PC-9 (cell line): ENCODE results near the gene MSANTD7.

ENCODE experiments used
- EZH2 ChIP-seq: fragments of 200-600 bp; sonication (generic); IDR thresholded peaks from 2 replicates; pipeline ENCODE4 v1.8.0; 2017; ENCODE audit warnings: antibody characterized with exemption, low read depth
- TF ChIP-seq, protein P1 (sequence below): fragments of 200-600 bp; sonication (generic); conservative IDR thresholded peaks from 2 replicates; pipeline ENCODE4 v1.6.1; 2017; ENCODE audit warnings: mixed run types, antibody characterized with exemption, mild to moderate bottlenecking, moderate library complexity

DNA sequence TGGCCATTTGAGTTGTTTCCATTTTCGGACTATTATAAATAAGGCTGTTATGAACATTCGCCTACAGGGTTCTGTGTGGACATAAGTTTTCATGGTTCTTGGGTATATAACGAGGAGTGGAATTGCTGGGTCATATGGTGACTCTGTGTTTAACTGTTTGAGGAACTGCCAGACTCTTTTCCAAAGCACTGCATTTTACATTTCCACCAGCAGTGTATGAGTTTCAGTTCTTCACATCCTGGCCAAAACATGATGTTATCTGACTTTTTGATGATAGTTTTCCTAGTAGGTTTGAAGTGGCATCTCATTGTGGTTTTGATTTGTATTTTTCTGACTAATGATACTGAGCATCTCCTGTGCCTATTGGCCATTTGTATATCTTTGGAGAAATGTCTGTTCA lies 46.0 kb downstream of the MSANTD7 start:
- TF ChIP-seq, protein P1, sequence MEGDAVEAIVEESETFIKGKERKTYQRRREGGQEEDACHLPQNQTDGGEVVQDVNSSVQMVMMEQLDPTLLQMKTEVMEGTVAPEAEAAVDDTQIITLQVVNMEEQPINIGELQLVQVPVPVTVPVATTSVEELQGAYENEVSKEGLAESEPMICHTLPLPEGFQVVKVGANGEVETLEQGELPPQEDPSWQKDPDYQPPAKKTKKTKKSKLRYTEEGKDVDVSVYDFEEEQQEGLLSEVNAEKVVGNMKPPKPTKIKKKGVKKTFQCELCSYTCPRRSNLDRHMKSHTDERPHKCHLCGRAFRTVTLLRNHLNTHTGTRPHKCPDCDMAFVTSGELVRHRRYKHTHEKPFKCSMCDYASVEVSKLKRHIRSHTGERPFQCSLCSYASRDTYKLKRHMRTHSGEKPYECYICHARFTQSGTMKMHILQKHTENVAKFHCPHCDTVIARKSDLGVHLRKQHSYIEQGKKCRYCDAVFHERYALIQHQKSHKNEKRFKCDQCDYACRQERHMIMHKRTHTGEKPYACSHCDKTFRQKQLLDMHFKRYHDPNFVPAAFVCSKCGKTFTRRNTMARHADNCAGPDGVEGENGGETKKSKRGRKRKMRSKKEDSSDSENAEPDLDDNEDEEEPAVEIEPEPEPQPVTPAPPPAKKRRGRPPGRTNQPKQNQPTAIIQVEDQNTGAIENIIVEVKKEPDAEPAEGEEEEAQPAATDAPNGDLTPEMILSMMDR, result no peak
- no peak for TF ChIP-seq EZH2
